Activated naive CD8-positive, alpha-beta T cell treated with anti-CD3 and anti-CD28 coated beads, Interleukin-2, amount 50 U/mL, for 24 hours (primary cell): ENCODE measurements around the gene PTPRK.

Experiments
- ATAC-seq: fragments of 150-1000 bp; cut with Tn5 transposase; one replicate; pipeline ENCODE4 v1.10.0; 2021
- DNase-seq: peaks from one replicate; pipeline ENCODE4 v3.0.0; 2021
- H3K27ac Mint-ChIP-seq: one replicate; pipeline ENCODE4 v1.8.0; 2021; ENCODE audit warnings: mild to moderate bottlenecking, mixed read lengths
- H3K27me3 Mint-ChIP-seq: one replicate; pipeline ENCODE4 v1.8.0; 2021; ENCODE audit warnings: mixed read lengths
- H3K36me3 Mint-ChIP-seq: one replicate; pipeline ENCODE4 v1.8.0; 2021; ENCODE audit warnings: low read depth, mixed read lengths
- H3K4me1 Mint-ChIP-seq: one replicate; pipeline ENCODE4 v1.8.0; 2021; ENCODE audit warnings: mixed read lengths
- H3K4me3 Mint-ChIP-seq: one replicate; pipeline ENCODE4 v1.8.0; 2021; ENCODE audit warnings: mild to moderate bottlenecking, moderate library complexity, mixed read lengths
- H3K9me3 Mint-ChIP-seq: one replicate; pipeline ENCODE4 v1.8.0; 2021; ENCODE audit warnings: mixed read lengths

Gene PTPRK

DNA sequence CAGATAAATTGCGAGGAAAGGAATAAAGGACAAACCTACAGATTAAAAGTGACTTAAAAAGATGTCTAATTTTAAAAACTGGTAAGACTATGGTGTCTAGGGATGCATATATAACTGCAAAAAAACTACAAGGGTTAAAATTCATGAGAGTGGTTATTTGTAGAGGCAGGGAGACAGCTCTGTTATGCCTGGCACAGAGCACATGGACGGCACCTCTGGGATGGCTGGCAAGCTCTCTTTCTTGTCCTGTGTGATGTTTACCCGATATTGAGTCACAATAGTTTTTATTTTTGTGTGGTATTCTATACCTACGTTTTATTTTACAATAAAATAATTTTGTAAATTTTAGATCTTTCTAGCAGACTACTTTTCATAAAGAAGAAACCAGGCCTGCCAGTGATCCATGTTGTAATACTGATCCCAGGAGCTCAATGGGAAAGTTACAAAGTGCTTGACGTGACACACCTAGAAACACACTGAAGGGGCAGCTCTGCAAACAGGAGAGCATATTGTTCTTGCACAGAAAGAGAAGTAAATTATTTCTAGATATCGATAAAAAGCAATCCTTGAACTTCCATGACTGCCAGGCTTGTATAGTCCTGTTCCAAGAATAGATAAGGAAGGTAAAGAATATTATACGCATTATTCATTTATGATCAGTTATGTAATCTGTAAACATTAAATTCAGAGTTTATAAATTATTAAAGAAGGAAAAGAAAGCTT lies 290.0 kb downstream of the PTPRK start:
- peaks cover 1% of the 10 kb centered on the region for H3K4me1 Mint-ChIP-seq

DNA sequence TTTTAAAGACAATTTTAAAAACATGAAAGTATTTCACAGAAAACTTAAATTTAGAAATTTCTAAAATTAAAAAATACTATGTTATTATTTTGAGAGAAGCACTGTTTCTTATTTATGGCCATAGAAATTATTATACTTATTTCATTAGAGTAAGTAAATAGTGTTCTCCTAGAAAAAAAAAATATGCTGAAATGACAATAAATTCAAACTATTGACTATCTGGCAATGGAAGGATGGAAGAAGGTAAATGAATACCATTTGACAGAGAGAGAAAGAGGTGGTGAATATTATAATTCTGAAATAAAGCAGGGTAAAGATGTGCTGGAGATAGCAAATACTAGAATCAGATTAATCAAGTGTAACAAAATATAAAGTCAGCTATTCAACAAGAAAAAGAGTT lies 294.8 kb downstream of the PTPRK start:
- H3K27ac Mint-ChIP-seq = no peak overlapping the region
- H3K4me3 Mint-ChIP-seq = no peak overlapping the region
- no peaks in the 10 kb centered on the region for H3K27me3 Mint-ChIP-seq
- H3K4me1 Mint-ChIP-seq = peaks cover 4% of the 10 kb centered on the region
- H3K9me3 Mint-ChIP-seq = peaks cover 3% of the 10 kb centered on the region
- DNase-seq (no peak), ATAC-seq (no peak)
- H3K36me3 Mint-ChIP-seq = peaks cover 7% of the 10 kb centered on the region

More for the DNA sequence above, 290.0 kb downstream of the PTPRK start:
- H3K36me3 Mint-ChIP-seq = peaks cover 8% of the 10 kb centered on the region
- H3K9me3 Mint-ChIP-seq = peaks cover 3% of the 10 kb centered on the region
- ATAC-seq (no peak), DNase-seq (no peak)
- H3K27ac Mint-ChIP-seq = no peak overlapping the region
- no peak overlapping the region for H3K4me3 Mint-ChIP-seq
- H3K27me3 Mint-ChIP-seq = no peaks in the 10 kb centered on the region

DNA sequence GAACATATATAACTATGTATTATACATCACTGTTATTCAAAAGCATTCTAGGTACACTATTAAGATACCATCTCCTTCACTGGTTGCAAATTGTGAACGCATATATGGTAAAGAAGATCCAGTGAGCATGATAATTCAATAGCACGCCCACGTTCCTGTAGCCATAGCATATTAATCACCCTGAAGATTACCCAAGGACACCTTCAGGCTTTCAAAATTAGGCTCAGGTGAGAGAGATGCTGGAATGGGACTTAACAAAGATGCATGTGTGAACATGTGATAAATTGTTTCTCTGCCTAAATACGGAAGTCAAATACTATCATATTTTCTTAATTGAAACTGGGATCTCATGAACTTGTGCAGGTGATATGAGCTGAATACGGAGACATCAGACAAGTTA lies 303.5 kb downstream of the PTPRK start:
- no peaks in the 10 kb centered on the region for H3K27me3 Mint-ChIP-seq
- ATAC-seq = no peak
- no peak overlapping the region for H3K27ac Mint-ChIP-seq
- H3K9me3 Mint-ChIP-seq = no peaks in the 10 kb centered on the region
- no peak overlapping the region for H3K4me3 Mint-ChIP-seq
- peaks cover 4% of the 10 kb centered on the region for H3K36me3 Mint-ChIP-seq
- no peaks in the 10 kb centered on the region for H3K4me1 Mint-ChIP-seq
- DNase-seq = no peak

DNA sequence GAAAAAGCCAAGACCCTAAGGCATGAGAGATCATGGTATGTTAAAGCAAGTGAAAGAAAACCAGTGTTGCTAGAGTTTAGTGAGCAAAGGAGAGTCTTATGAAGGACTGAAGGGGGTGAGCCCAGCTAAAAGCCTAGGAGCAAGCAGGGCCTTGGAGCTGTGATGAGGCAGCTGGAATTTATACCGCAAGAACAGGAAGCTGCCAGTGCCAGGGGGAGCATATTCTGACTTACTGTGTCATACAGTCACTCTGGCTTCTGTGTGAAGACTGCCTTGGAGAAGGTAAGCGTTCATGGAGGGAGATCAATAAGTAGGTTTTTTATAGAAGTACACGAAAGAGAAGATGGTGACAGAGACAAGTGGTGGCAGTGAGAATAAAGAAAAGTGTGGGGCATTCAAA lies 310.6 kb downstream of the PTPRK start:
- Mint-ChIP-seq H3K27ac (no peak overlapping the region), H3K36me3 (peaks cover 2% of the 10 kb centered on the region), H3K27me3 (no peaks in the 10 kb centered on the region), H3K4me3 (no peak overlapping the region), H3K4me1 (no peaks in the 10 kb centered on the region), H3K9me3 (no peaks in the 10 kb centered on the region)
- ATAC-seq (no peak), DNase-seq (no peak)

DNA sequence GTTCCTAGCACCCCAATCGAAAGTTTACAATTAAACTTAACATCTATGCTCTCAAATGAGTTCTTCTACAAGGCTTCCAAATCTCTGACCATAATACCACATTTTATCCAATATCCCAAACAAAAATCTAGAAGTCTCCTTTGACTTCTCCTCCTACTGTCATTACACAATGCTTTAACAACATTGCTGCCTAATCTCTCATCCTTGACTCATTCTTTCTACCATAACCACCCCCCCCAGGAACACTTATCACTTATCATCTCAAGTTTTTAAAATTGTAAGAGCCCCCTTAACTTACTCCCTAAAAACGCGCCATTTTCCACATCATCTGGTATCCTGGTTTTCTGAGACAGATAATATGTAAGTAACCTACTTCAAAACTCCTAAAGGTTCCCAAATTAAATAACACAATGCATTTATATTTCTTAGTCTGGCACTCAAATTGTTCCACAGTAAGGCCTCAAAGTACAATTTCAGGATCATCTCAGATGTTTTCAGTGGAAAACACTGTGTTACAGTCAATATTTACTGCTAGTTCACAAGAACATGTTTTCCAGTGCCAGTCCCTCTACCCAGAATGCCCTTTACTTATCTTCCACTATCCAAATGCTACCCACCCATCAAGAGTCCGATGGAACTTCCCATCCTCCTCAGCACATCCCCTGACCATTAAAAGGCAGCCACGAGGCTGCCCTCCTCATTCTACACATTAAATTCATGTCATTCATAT lies 311.4 kb downstream of the PTPRK start:
- ATAC-seq (no peak), DNase-seq (no peak)
- Mint-ChIP-seq H3K27ac (no peak overlapping the region), H3K9me3 (no peaks in the 10 kb centered on the region), H3K4me1 (no peaks in the 10 kb centered on the region), H3K36me3 (peaks cover 6% of the 10 kb centered on the region), H3K27me3 (no peaks in the 10 kb centered on the region), H3K4me3 (no peak overlapping the region)

DNA sequence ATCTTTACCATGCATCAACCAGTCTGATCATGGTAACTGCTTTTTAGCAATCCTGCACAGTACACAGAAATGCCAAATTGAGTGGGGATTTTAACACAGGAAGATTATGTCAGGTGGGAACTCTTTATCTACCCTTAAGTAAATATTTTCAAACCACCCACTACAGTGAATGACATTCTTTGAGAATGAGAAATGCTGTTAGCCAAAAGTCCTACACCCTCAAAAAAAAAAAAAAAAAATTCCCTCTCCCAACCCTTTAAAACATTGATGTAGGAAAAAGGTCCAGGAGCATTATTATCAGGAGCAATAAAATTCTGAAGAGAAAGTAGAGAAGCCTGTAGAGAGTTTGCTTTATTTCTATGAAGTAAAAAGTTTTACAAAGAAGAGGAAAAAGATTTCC lies 312.3 kb downstream of the PTPRK start:
- Mint-ChIP-seq H3K4me1 (no peaks in the 10 kb centered on the region), H3K27ac (no peak overlapping the region), H3K4me3 (no peak overlapping the region), H3K9me3 (peaks cover under 1% of the 10 kb centered on the region), H3K27me3 (no peaks in the 10 kb centered on the region), H3K36me3 (peaks cover 6% of the 10 kb centered on the region)
- DNase-seq (no peak), ATAC-seq (no peak)

DNA sequence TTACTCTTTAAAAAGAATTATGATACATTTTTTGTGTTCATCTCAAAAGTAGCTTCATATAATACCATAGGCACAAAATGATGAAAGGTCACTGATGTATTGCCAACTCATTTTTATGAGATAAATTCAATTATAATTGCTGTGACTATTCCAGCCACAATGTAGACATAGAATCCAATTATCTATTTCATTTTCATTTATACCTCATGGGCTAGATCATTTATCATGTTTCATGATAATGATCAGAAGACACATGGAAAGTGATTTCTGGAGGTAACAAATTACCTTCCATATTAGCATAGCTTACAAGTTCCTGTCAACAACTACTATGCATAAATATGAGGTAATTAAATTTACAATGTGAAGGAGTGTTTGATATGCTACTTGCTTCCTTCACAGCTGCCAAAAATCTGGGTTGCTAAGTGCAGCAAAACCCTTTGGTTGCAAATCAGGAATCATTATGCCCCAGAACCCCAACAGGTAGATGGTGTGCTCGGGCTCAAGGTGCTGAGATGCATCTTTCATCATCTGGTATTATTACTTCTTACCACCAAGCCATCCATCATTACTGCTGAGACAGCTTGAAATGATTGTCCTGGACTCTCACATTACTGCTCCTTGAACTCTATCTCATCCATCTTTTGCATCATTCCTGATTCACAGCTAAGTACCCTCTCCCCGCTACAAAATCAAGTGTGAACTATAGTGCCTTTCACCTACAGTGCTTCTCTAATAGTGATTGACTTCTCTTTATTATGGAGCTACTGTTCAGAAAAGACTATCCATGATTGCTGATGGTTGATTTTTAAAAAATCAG lies 313.6 kb downstream of the PTPRK start:
- ATAC-seq (no peak), DNase-seq (no peak)
- Mint-ChIP-seq H3K4me3 (no peak overlapping the region), H3K9me3 (peaks cover 6% of the 10 kb centered on the region), H3K27ac (no peak overlapping the region), H3K27me3 (no peaks in the 10 kb centered on the region), H3K36me3 (peaks cover 5% of the 10 kb centered on the region), H3K4me1 (no peaks in the 10 kb centered on the region)

DNA sequence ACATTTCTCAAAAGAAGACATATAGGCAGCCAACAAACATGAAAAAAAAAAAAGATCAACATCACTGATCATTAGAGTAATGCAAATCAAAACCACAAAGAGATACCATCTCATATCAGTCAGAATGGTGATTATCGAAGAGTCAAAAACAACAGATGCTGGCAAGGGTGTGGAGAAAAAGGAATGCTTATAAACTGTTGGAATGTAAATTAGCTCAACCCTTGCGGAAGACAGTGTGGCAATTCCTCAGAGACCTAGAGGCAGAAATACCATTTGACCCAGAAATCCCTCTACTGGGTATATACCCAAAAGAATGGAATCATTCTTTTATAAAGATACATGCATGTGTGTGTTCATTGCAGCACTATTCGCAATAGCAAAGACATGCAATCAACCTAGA lies 315.8 kb downstream of the PTPRK start:
- H3K4me1 Mint-ChIP-seq = no peaks in the 10 kb centered on the region
- no peak overlapping the region for H3K4me3 Mint-ChIP-seq
- DNase-seq (no peak), ATAC-seq (no peak)
- H3K27ac Mint-ChIP-seq = no peak overlapping the region
- H3K27me3 Mint-ChIP-seq = no peaks in the 10 kb centered on the region
- peaks cover 5% of the 10 kb centered on the region for H3K36me3 Mint-ChIP-seq
- H3K9me3 Mint-ChIP-seq = peaks cover 6% of the 10 kb centered on the region

DNA sequence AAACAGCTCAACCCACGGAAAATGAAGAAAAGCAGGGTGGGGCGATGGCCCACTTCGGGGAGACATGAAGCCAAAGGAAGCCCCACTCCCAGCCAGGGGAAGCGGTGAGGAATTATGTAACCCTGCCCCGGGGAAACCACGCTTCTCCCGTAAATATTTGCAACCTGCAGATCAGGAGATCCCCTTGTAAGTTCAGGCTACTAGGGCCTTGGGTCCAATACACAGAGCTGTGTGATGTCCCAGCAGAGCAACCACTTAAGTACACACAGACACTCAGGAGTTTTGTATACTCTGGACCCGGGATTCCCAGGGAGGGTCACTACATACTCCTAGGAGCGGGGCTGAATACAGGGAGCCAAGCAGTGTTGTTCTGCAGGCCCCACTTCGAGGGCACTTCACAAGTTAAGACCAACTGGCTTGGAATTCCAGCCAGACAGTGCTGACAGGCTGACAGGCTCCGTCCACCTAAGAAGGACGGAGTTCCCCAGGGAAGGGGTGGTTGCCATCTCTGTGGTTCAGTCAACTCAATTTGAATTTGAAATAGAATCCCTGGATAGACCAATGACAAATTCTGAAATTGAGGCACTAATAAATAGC lies 318.1 kb downstream of the PTPRK start:
- Mint-ChIP-seq H3K27ac (no peak overlapping the region), H3K9me3 (peaks cover 6% of the 10 kb centered on the region), H3K27me3 (no peaks in the 10 kb centered on the region), H3K36me3 (peaks cover 5% of the 10 kb centered on the region), H3K4me3 (no peak overlapping the region), H3K4me1 (no peaks in the 10 kb centered on the region)
- DNase-seq (no peak), ATAC-seq (no peak)

DNA sequence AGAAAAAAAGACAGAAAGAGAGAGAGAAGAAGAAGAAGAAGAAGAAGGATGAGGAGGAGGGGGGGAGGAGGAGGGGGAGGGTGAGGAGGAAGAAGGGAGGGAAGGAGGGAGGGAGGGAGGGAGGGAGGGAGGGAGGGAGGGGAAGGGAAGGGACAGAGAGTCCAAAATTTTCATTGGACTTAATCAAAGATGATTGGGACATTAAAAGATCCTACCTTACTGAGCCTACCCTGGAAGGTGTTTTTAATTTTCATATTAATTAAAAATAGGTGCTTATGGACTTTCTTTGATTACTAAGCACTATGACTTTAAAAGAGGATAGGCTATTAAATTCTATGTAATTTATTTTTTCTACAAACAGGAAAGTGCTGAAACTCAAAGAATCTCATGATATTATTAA lies 319.6 kb downstream of the PTPRK start:
- Mint-ChIP-seq H3K4me1 (no peaks in the 10 kb centered on the region), H3K27ac (no peak overlapping the region), H3K9me3 (peaks cover 6% of the 10 kb centered on the region), H3K27me3 (no peaks in the 10 kb centered on the region), H3K4me3 (no peak overlapping the region), H3K36me3 (peaks cover 5% of the 10 kb centered on the region)
- no peak for DNase-seq
- ATAC-seq = no peak

DNA sequence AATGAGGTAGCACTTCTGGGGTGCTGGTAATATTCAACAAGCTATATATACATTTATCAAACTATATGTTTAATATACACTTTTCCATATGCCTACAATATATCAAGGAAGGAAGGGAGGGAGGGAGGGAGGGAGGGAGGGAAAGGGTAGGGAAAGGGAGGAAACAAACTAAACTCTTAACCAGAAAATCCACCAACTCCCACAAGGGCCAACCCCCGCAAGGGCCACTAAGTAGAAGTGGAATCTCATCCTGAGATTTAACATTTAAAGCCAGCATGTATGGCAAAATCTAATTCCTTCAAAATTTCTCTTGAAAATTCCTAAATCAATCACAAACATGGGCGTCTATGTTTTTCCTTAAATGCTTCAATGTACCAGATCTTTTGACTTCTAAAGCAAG lies 320.9 kb downstream of the PTPRK start:
- Mint-ChIP-seq H3K27ac (no peak overlapping the region), H3K4me3 (no peak overlapping the region), H3K36me3 (peaks cover 5% of the 10 kb centered on the region), H3K27me3 (no peaks in the 10 kb centered on the region), H3K9me3 (peaks cover 6% of the 10 kb centered on the region), H3K4me1 (no peaks in the 10 kb centered on the region)
- no peak for DNase-seq
- ATAC-seq = no peak

DNA sequence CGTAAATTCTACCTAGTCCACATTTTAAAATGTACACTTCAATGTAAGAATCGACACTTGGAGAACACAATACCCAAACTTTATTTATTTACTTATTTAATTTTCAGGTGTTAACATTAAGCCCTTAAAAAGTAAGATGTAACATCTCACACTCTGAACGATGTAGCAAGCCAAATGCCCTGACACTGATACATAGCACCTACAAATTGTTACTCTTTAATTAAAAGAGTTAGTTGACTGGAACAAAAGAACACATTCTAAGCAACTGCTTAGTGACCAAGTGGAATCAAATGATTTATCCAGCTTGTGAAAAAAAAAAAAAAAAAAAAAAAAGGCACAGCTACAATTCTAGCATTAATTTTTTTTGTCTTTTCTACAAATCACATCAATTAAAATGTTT lies 327.4 kb downstream of the PTPRK start:
- Mint-ChIP-seq H3K36me3 (no peaks in the 10 kb centered on the region), H3K9me3 (no peaks in the 10 kb centered on the region), H3K4me3 (no peak overlapping the region), H3K27me3 (no peaks in the 10 kb centered on the region), H3K27ac (no peak overlapping the region), H3K4me1 (no peaks in the 10 kb centered on the region)
- DNase-seq (no peak), ATAC-seq (no peak)

DNA sequence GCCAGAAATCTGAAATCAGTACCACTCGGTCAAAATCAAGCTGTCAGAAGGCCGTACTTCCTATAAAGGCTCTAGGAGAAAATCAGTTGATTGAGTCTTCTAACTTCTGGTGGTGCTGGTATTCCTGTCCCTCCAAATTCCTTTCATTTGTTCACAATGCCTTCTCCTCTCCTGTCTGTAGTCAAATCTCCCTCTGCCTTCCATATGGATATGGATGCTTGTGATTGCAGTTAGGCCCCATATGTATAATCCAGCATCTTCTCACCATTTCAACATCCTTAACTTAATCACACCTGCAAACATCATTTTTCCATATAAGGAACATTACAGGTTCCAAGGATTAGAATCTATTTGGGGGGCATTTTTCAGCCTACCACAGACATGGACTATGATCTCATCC lies 331.7 kb downstream of the PTPRK start:
- no peak for ATAC-seq
- no peaks in the 10 kb centered on the region for H3K9me3 Mint-ChIP-seq
- no peaks in the 10 kb centered on the region for H3K27me3 Mint-ChIP-seq
- no peak overlapping the region for H3K4me3 Mint-ChIP-seq
- no peak for DNase-seq
- no peak overlapping the region for H3K27ac Mint-ChIP-seq
- no peaks in the 10 kb centered on the region for H3K36me3 Mint-ChIP-seq
- H3K4me1 Mint-ChIP-seq = no peaks in the 10 kb centered on the region

DNA sequence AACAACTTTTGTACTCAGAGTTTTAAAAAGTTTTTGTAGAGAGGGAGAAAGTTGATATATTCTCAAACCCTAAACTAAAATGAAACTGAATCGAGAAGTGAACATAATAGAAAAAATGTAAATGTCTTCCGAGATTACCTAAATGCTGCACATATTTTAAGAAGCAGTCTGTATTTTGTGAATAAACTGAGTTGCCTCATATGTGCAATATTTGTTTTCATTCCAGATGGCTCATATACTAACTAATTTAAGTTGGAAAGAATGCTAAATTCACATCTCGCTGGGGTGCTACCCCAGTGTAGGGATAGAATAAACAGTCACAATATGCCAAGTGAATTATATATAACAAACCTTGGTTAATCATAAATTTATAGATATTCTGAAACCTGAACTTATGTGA lies 333.7 kb downstream of the PTPRK start:
- Mint-ChIP-seq H3K27me3 (no peaks in the 10 kb centered on the region), H3K36me3 (no peaks in the 10 kb centered on the region), H3K27ac (no peak overlapping the region), H3K4me3 (no peak overlapping the region), H3K4me1 (no peaks in the 10 kb centered on the region), H3K9me3 (no peaks in the 10 kb centered on the region)
- ATAC-seq = no peak
- no peak for DNase-seq
